ENCODE results near the gene SLC2A13.

- TF ChIP-seq POLR2AphosphoS5 (IDR thresholded peaks at IDR 0.05; ENCODE audit: insufficient read depth, low read depth, low read length) (no peak), EZH2 (IDR thresholded peaks at IDR 0.05; ENCODE audit: borderline replicate concordance, low read depth, low read length, severe bottlenecking) (no peak), POLR2A (IDR thresholded peaks at IDR 0.05; ENCODE audit: low read depth, low read length) (no peak), FOS (IDR thresholded peaks at IDR 0.05; ENCODE audit: borderline replicate concordance, insufficient read depth, low read length) (no peak), JUN (IDR thresholded peaks at IDR 0.05; ENCODE audit: borderline replicate concordance, insufficient read depth, insufficient read length, low read depth) (no peak), MYC (IDR thresholded peaks at IDR 0.05; ENCODE audit: low read depth, low read length) (no peak)
- TF ChIP-seq, protein P1, sequence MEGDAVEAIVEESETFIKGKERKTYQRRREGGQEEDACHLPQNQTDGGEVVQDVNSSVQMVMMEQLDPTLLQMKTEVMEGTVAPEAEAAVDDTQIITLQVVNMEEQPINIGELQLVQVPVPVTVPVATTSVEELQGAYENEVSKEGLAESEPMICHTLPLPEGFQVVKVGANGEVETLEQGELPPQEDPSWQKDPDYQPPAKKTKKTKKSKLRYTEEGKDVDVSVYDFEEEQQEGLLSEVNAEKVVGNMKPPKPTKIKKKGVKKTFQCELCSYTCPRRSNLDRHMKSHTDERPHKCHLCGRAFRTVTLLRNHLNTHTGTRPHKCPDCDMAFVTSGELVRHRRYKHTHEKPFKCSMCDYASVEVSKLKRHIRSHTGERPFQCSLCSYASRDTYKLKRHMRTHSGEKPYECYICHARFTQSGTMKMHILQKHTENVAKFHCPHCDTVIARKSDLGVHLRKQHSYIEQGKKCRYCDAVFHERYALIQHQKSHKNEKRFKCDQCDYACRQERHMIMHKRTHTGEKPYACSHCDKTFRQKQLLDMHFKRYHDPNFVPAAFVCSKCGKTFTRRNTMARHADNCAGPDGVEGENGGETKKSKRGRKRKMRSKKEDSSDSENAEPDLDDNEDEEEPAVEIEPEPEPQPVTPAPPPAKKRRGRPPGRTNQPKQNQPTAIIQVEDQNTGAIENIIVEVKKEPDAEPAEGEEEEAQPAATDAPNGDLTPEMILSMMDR (IDR thresholded peaks at IDR 0.05; ENCODE audit: extremely low read depth in 1 of 2, insufficient read depth in 1 of 2, low read depth in 1 of 2, low read length in 2 of 2), result no peak
- TF ChIP-seq, protein P2, sequence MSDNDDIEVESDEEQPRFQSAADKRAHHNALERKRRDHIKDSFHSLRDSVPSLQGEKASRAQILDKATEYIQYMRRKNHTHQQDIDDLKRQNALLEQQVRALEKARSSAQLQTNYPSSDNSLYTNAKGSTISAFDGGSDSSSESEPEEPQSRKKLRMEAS (IDR thresholded peaks at IDR 0.05; ENCODE audit: insufficient read depth, insufficient read length), result no peak
Observed at GRCh38 chr12:39860695-39861094, 245.2 kb downstream of the SLC2A13 start.
